Bone marrow (tissue), 2 donors: ENCODE results near the gene PCDHGB4.
"Not testable (repeated sequence)": the region's sequence is repeated elsewhere in the genome, so short reads cannot be mapped to it uniquely, and the experiment has no call there.

Experiments
- DNase-seq, 2 donors: peaks; one replicate each; lab custom pipeline; 2025; lab: John Stamatoyannopoulos, UW

PCDHGB4 gene

DNA sequence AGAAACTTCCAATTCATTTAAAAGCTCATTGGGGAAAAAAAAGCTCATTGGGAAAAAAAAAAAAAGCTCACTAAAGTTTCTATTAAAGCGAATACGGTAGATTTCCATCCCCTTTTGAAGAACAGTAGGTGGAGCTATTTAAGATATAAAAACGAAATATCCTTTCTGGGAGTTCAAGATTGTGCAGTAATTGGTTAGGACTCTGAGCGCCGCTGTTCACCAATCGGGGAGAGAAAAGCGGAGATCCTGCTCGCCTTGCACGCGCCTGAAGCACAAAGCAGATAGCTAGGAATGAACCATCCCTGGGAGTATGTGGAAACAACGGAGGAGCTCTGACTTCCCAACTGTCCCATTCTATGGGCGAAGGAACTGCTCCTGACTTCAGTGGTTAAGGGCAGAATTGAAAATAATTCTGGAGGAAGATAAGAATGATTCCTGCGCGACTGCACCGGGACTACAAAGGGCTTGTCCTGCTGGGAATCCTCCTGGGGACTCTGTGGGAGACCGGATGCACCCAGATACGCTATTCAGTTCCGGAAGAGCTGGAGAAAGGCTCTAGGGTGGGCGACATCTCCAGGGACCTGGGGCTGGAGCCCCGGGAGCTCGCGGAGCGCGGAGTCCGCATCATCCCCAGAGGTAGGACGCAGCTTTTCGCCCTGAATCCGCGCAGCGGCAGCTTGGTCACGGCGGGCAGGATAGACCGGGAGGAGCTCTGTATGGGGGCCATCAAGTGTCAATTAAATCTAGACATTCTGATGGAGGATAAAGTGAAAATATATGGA, 43.0 kb downstream of the PCDHGB4 start, which contains the start of gene PCDHGA12:
PCDHGA12 (plus strand) TSS at position 176 of the 782 bp plus-strand sequence; CDS start at position 429, 253 bp downstream.
- DNase-seq: no peak

DNA sequence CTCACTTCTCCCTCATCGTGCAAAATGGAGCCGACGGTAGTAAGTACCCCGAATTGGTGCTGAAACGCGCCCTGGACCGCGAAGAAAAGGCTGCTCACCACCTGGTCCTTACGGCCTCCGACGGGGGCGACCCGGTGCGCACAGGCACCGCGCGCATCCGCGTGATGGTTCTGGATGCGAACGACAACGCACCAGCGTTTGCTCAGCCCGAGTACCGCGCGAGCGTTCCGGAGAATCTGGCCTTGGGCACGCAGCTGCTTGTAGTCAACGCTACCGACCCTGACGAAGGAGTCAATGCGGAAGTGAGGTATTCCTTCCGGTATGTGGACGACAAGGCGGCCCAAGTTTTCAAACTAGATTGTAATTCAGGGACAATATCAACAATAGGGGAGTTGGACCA, 43.8 kb downstream of the PCDHGB4 start:
- DNase-seq: no peak

DNA sequence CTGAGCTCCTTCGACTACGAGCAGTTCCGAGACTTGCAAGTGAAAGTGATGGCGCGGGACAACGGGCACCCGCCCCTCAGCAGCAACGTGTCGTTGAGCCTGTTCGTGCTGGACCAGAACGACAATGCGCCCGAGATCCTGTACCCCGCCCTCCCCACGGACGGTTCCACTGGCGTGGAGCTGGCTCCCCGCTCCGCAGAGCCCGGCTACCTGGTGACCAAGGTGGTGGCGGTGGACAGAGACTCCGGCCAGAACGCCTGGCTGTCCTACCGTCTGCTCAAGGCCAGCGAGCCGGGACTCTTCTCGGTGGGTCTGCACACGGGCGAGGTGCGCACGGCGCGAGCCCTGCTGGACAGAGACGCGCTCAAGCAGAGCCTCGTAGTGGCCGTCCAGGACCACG, 44.8 kb downstream of the PCDHGB4 start:
- DNase-seq: not testable (repeated sequence)

DNA sequence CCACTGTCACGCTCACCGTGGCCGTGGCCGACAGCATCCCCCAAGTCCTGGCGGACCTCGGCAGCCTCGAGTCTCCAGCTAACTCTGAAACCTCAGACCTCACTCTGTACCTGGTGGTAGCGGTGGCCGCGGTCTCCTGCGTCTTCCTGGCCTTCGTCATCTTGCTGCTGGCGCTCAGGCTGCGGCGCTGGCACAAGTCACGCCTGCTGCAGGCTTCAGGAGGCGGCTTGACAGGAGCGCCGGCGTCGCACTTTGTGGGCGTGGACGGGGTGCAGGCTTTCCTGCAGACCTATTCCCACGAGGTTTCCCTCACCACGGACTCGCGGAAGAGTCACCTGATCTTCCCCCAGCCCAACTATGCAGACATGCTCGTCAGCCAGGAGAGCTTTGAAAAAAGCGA, 45.2 kb downstream of the PCDHGB4 start:
- DNase-seq: not testable (repeated sequence)

DNA sequence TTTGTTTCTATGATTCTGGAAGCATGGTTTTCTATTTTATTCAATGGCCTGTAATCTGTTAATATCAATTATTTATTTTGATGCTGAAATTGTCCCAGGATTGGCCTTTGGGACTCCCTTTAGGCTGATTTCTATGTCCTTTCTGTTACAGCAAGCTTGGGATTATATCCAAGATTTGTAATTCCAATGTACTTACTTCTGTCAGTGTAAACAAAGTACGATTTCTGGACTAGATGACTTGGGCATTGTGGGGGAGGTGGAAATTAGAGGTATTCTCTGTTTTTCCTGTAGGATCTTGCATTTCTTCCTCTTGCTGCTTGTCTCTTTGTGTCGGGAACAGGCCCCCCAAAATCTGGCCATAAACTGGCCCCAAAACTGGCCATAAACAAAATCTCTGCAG, 46.5 kb downstream of the PCDHGB4 start:
- DNase-seq: no peak

DNA sequence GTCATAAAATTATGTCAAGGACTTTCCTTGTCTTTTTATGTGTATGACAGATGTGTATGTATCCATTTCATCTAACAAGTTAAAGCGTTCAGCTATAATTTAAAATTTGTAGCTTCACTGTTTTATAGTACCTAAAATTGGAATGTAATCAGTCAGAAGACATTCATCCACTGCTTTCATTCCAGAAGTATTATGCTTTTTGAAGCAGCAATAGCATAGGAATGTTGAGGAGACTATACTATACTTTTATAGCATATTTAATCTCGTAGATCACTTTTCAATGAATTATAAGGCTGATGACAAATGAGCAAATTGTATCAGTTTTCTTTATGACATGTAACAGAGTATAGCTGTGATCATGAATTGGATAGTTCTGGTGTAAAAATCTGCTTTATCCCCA, 49.7 kb downstream of the PCDHGB4 start:
- no peak for DNase-seq

DNA sequence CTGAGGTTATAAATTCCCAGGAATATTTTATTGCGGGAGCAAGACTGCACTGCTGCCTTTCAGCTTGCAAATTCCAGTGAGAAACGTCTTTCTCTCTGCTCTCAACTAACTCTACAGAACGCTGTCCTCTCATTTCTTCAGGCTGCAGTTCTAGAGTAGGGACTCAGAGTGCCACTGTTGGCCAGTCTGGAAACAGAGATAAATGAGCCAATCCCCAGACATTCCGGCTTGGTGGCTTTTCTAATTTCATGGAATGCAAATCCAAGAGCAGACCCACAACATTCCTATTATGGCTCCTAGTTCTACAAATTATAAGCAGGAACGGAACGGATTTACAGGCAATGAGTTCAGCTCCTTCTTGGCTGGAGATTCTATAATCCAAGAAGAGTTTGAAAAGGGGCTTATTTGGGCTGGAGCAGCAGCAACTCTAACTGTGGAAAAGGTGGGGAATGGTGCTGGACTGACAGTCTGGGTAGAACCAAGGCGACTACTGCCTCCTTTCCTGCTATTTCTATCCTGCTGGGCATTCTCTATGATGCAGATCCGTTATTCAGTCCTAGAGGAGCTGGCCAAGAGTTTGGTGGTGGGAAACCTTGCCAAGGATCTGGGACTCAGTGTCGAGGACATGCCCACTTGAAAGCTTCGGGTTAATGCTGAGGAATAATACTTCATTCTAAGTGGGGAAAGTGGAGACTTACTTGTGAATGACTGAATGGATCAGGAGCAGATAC, 52.1 kb downstream of the PCDHGB4 start:
- no peak for DNase-seq
